CD14-positive monocyte (primary cell): ENCODE data around the gene TMEM94. TPM values are rescaled to one million over a fixed set of nuclear protein-coding genes. Genes with fewer than 3 reads are reported as not detected.
A peak's percentile ranks its signal among the peaks of the same experiment; 100 is the strongest.

ENCODE experiments used
- DNase-seq, 3 donors: peaks; one replicate each; pipeline ENCODE4 v3.0.0-alpha.2; 2011 to 2022
- H2AFZ ChIP-seq: 2 replicates; pipeline ENCODE4 v1.6.0; 2012; ENCODE audit warnings: mild to moderate bottlenecking, low read depth, low read length, inconsistent platforms; ENCODE audit not compliant: insufficient read depth, poor library complexity, severe bottlenecking
- H3K27ac ChIP-seq, 2 donors: 1 replicate in 1 of 2; 2 replicates in 1 of 2; pipeline ENCODE4 v1.5.1; 2012 to 2013; ENCODE audit warnings: low read length in 2 of 2, control low read depth in 1 of 2, inconsistent platforms in 1 of 2, low read depth in 1 of 2, mild to moderate bottlenecking in 1 of 2
- H3K27me3 ChIP-seq, 2 donors: one replicate each; pipeline versions ENCODE4 v1.6.0 to v1.6.1; 2011 to 2013; ENCODE audit warnings: low read length in 2 of 2; ENCODE audit not compliant: control insufficient read depth in 2 of 2, insufficient read depth in 2 of 2
- H3K36me3 ChIP-seq, 2 donors: replicated peaks in 1 of 2; 1 replicate in 1 of 2; 2 replicates in 1 of 2; pipeline versions ENCODE4 v1.5.1 to v1.6.1; 2012 to 2013; ENCODE audit warnings: low read length in 2 of 2, control low read depth in 1 of 2, inconsistent platforms in 1 of 2, mild to moderate bottlenecking in 1 of 2; ENCODE audit not compliant: insufficient read depth in 2 of 2, control insufficient read depth in 1 of 2
- H3K4me1 ChIP-seq, 2 donors: 1 replicate in 1 of 2; 2 replicates in 1 of 2; pipeline versions ENCODE4 v1.5.1 to v1.6.1; 2012 to 2013; ENCODE audit warnings: low read length in 2 of 2, control low read depth in 1 of 2, inconsistent platforms in 1 of 2, mild to moderate bottlenecking in 1 of 2, moderate library complexity in 1 of 2; ENCODE audit not compliant: insufficient read depth in 2 of 2, control insufficient read depth in 1 of 2
- H3K4me2 ChIP-seq: replicated peaks from 2 replicates; pipeline ENCODE3; 2012; ENCODE audit warnings: low read length, moderate library complexity, mild to moderate bottlenecking; ENCODE audit not compliant: poor library complexity, severe bottlenecking; ENCODE audit errors: extremely low read depth
- H3K4me3 ChIP-seq, 3 experiments: fragments of 200-600 bp in 1 of 3; sonication (generic) in 1 of 3; replicated peaks in 1 of 3; 1 replicate in 2 of 3; 2 replicates in 1 of 3; pipeline ENCODE4 v1.5.1; 2011 to 2013; ENCODE audit warnings: low read length in 3 of 3, mild to moderate bottlenecking in 3 of 3, control low read depth in 2 of 3, low read depth in 2 of 3, inconsistent platforms in 1 of 3, moderate library complexity in 1 of 3
- H3K79me2 ChIP-seq: 2 replicates; pipeline ENCODE4 v1.6.0; 2012; ENCODE audit warnings: mild to moderate bottlenecking, control low read depth, inconsistent platforms, low read length, moderate library complexity; ENCODE audit not compliant: insufficient read depth
- H3K9ac ChIP-seq: 2 replicates; pipeline ENCODE4 v1.6.0; 2017; ENCODE audit warnings: low read length, mild to moderate bottlenecking; ENCODE audit not compliant: insufficient read depth, poor library complexity, severe bottlenecking
- H3K9me3 ChIP-seq, 2 donors: replicated peaks in 1 of 2; 1 replicate in 1 of 2; 2 replicates in 1 of 2; pipeline versions ENCODE4 v1.5.1 to v1.6.1; 2012 to 2013; ENCODE audit warnings: low read length in 2 of 2, control low read depth in 1 of 2; ENCODE audit not compliant: control insufficient read depth in 1 of 2, insufficient read depth in 1 of 2
- H4K20me1 ChIP-seq: 2 replicates; pipeline ENCODE4 v1.6.0; 2012; ENCODE audit warnings: mild to moderate bottlenecking, low read length, control low read depth, moderate library complexity; ENCODE audit not compliant: insufficient read depth
- H3K27ac Mint-ChIP-seq, 7 donors: one replicate each; pipeline ENCODE4 v1.8.0; 2020; ENCODE audit warnings: mild to moderate bottlenecking in 7 of 7, mixed read lengths in 7 of 7, moderate library complexity in 6 of 7, inconsistent platforms in 2 of 7
- H3K27me3 Mint-ChIP-seq, 3 donors: one replicate each; pipeline ENCODE4 v1.8.0; 2021 to 2022; ENCODE audit warnings: low read depth in 3 of 3, mild to moderate bottlenecking in 3 of 3, mixed read lengths in 3 of 3, moderate library complexity in 3 of 3, inconsistent platforms in 1 of 3
- H3K36me3 Mint-ChIP-seq, 2 donors: one replicate each; pipeline ENCODE4 v1.8.0; 2020; ENCODE audit warnings: mixed read lengths in 2 of 2, inconsistent platforms in 1 of 2, mild to moderate bottlenecking in 1 of 2
- H3K4me1 Mint-ChIP-seq: one replicate; pipeline ENCODE4 v1.8.0; 2020; ENCODE audit warnings: mild to moderate bottlenecking, mixed read lengths
- H3K4me3 Mint-ChIP-seq, 2 donors: one replicate each; pipeline ENCODE4 v1.8.0; 2020; ENCODE audit warnings: mild to moderate bottlenecking in 2 of 2, mixed read lengths in 2 of 2, moderate library complexity in 1 of 2
- H3K9me3 Mint-ChIP-seq, 7 donors: one replicate each; pipeline ENCODE4 v1.8.0; 2020 to 2022; ENCODE audit warnings: mixed read lengths in 7 of 7, mild to moderate bottlenecking in 6 of 7, moderate library complexity in 6 of 7, inconsistent platforms in 2 of 7
- WGBS: methylation state at CpG from one replicate; pipeline ENCODE4 v1.1.5; 2013; ENCODE audit warnings: missing lambda C conversion rate; ENCODE audit not compliant: insufficient coverage; 5-methylcytosine and 5-hydroxymethylcytosine counted together
- intact Hi-C, 2 donors: fragments of 100-400 bp; cut with micrococcal nuclease; formaldehyde crosslinking; loops; one replicate each; pipeline versions ENCODE4 v1.15.0 to v1.15.1; 2023
- polyA plus RNA-seq, 3 donors: library from polyadenylated mRNA; depleted of rRNA in 1 of 3; unstranded in 2 of 3; stranded (reverse) in 1 of 3; fragments of 300-500 nt in 2 of 3; fragments of >200 nt in 1 of 3; fragmentation: Illumina TruSeq in 2 of 3; gene quantifications; 1 replicate in 2 of 3; 2 replicates in 1 of 3; pipeline ENCODE4 v1.2.3, GENCODE V29; 2012 to 2021
- TF ChIP-seq, protein P1 (sequence below): fragments of 200-600 bp; IDR thresholded peaks from one replicate; pipeline ENCODE4 v1.8.0; 2022; ENCODE audit warnings: antibody characterized with exemption, mild to moderate bottlenecking

The TMEM94 gene
- polyA plus RNA-seq, 3 donors, result 7.2 to 129 (median 8.4) TPM

DNA sequence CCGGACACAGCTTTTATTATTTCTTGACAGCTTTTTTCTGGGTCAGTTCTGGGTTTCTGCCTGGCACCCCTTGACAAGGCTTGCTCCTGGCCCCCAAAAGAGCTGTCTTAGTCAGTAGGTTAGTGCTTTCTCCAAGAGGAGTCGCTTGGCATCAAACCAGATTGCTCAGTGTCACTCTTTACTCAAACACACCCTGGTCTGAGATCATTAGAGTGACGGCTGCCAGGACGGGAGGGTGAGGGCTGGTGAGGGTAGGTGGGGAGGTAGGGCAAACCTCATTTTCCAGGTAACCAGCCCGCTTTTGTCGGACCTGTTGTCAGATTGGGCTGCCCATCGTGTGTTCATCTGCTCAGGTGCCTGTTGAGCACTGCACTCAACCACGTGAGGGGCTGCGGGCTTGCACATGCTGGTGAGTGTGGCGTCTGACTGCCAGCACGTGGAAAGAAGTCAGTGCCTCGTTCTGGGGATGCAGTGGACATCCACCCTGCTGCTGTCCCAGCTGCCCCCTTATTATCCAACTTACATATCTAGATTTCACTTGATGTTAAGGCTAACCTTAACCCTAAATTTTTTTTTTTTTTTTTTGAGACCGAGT, 12.4 kb downstream of the TMEM94 start:
- intact Hi-C loops, result no loop called here
- Mint-ChIP-seq H3K27ac (no peak overlapping the region), H3K9me3 (peaks cover 0 to 2% (median 0%) of the 10 kb centered on the region in 7 donors), H3K4me1 (peaks cover 7% of the 10 kb centered on the region), H3K27me3 (no peaks in the 10 kb centered on the region), H3K36me3 (peaks cover 29 to 44% of the 10 kb centered on the region in 2 donors), H3K4me3 (no peak overlapping the region)
- Histone ChIP-seq H3K4me2 (no peak overlapping the region), H3K4me3 (no peak overlapping the region), H3K79me2 (peaks cover 28% of the 10 kb centered on the region), H3K4me1 (no peaks in the 10 kb centered on the region), H3K9ac (no peak overlapping the region), H4K20me1 (peaks cover 4% of the 10 kb centered on the region), H3K36me3 (peaks cover 20 to 35% of the 10 kb centered on the region in 2 donors), H3K9me3 (no peaks in the 10 kb centered on the region), H2AFZ (no peak overlapping the region), H3K27me3 (no peaks in the 10 kb centered on the region), H3K27ac (no peak overlapping the region)
- TF ChIP-seq, protein P1, sequence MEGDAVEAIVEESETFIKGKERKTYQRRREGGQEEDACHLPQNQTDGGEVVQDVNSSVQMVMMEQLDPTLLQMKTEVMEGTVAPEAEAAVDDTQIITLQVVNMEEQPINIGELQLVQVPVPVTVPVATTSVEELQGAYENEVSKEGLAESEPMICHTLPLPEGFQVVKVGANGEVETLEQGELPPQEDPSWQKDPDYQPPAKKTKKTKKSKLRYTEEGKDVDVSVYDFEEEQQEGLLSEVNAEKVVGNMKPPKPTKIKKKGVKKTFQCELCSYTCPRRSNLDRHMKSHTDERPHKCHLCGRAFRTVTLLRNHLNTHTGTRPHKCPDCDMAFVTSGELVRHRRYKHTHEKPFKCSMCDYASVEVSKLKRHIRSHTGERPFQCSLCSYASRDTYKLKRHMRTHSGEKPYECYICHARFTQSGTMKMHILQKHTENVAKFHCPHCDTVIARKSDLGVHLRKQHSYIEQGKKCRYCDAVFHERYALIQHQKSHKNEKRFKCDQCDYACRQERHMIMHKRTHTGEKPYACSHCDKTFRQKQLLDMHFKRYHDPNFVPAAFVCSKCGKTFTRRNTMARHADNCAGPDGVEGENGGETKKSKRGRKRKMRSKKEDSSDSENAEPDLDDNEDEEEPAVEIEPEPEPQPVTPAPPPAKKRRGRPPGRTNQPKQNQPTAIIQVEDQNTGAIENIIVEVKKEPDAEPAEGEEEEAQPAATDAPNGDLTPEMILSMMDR, result no peak
- WGBS, result 96% methylated on average over 5 of the region's 13 CpGs
- DNase-seq, result no peak

GRCh38 chr17:75471207-75471606, 14.8 kb downstream of the TMEM94 start:
- Mint-ChIP-seq H3K4me1 (no peaks in the 10 kb centered on the region), H3K4me3 (no peak overlapping the region), H3K36me3 (peaks cover 34 to 56% of the 10 kb centered on the region in 2 donors), H3K9me3 (peaks cover 0 to 2% (median 0%) of the 10 kb centered on the region in 7 donors), H3K27ac (peak overlapping the region in 2 of 7 donors; percentile 45 to 46), H3K27me3 (no peaks in the 10 kb centered on the region)
- Histone ChIP-seq H3K27ac (no peak overlapping the region), H2AFZ (no peak overlapping the region), H3K9ac (no peak overlapping the region), H3K36me3 (peaks cover 32 to 53% of the 10 kb centered on the region in 2 donors), H3K79me2 (peaks cover 14% of the 10 kb centered on the region), H3K4me3 (no peak overlapping the region), H3K4me1 (no peaks in the 10 kb centered on the region), H4K20me1 (peaks cover 9% of the 10 kb centered on the region), H3K9me3 (no peaks in the 10 kb centered on the region), H3K4me2 (no peak overlapping the region), H3K27me3 (no peaks in the 10 kb centered on the region)
- TF ChIP-seq, protein P1, result no peak
- 100% methylated on average over 1 of the region's 6 CpGs for WGBS
- intact Hi-C loops, result no loop called here
- DNase-seq, result no peak
